OCI-LY7 (cell line): ENCODE data around the gene UCK1.

ENCODE experiments used
- EZH2phosphoT487 ChIP-seq: fragments of 200-600 bp; sonication (generic); IDR thresholded peaks from 2 replicates; pipeline ENCODE4 v1.6.1; 2018; ENCODE audit warnings: low read depth, borderline replicate concordance, mild to moderate bottlenecking, mixed run types, antibody characterized with exemption, low read length, moderate library complexity, mixed read lengths
- TF ChIP-seq, protein P1 (sequence below): fragments of 200-600 bp; sonication (generic); conservative IDR thresholded peaks from 2 replicates; pipeline ENCODE4 v1.5.1; 2014; ENCODE audit warnings: mild to moderate bottlenecking, antibody characterized with exemption, low read length, moderate library complexity, mixed read lengths

DNA sequence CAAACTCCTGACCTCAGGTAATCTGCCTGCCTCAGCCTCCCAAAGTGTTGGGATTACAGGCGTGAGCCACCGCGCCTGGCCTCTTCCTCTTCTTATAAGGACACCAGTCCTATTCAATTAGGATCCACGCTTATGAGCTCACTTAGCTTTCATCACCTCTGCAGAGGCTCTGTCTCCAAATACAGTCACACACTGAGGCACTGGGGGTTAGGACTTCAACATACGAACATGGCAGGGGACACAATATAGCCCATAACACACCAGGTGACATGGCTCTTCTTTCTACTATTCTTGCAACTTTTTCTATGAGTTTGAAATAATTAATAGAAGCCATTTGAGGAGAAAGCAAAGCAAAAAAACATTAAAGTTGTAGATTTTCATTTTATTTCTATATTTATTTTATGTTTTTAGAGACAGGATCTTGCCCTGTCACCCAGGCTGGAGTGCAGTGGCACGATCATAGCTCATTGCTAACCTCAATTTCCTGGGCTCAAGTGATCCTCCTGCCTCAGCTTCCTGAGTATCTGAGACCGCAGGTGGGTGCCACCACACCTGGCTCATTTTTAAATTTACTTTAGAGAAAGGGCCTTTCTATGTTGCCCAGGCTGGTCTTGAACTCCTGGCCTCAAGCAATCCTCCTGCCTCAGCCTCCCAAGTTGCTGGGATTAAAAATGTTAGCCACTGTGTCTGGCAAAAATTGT, 8.3 kb upstream of the UCK1 start:
- TF ChIP-seq, protein P1, sequence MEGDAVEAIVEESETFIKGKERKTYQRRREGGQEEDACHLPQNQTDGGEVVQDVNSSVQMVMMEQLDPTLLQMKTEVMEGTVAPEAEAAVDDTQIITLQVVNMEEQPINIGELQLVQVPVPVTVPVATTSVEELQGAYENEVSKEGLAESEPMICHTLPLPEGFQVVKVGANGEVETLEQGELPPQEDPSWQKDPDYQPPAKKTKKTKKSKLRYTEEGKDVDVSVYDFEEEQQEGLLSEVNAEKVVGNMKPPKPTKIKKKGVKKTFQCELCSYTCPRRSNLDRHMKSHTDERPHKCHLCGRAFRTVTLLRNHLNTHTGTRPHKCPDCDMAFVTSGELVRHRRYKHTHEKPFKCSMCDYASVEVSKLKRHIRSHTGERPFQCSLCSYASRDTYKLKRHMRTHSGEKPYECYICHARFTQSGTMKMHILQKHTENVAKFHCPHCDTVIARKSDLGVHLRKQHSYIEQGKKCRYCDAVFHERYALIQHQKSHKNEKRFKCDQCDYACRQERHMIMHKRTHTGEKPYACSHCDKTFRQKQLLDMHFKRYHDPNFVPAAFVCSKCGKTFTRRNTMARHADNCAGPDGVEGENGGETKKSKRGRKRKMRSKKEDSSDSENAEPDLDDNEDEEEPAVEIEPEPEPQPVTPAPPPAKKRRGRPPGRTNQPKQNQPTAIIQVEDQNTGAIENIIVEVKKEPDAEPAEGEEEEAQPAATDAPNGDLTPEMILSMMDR, result no peak
- TF ChIP-seq EZH2phosphoT487, result no peak
